ENCODE results near the gene SPRY4. TPM values are rescaled to one million over a fixed set of nuclear protein-coding genes. Genes with fewer than 3 reads are reported as not detected.
"Not testable (repeated sequence)": the region's sequence is repeated elsewhere in the genome, so short reads cannot be mapped to it uniquely, and the experiment has no call there.

The SPRY4 gene
- total RNA-seq, 2 experiments from 2014 or later = 0.93 to 0.98 TPM

DNA sequence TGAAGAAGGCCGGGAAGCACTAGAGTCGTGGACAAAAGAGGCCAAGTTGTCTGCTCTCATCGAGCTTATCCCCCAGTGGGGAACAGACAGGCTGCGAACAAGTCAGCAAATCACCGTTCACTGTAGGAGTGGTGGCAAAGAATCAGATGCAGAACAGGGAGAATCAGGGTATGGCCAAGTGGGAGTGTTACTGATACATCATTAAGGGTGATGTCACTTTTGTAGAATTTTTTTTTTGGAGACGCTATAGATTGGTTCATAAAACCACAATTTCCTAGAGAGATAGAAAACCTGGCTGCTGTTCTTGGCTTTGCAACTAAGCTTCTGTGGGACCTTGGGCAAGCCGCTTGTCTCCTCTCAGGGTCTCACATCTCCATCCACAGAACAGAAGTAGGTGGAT lies 21.3 kb downstream of the SPRY4 start:
- ChIA-PET CTCF (interaction anchor here (1.2 kb wide), 1 partner anchor 20 kb away, joined by 3 read pairs; no protein-coding TSS in a partner anchor), POLR2A (no interaction called here)
- H3K36me3 Mint-ChIP-seq (ENCODE audit: low read depth) = no peaks in the 10 kb centered on the region
- H3K9me3 Mint-ChIP-seq (ENCODE audit: low read depth) = no peaks in the 10 kb centered on the region
- intact Hi-C loops (cut with DNase I, micrococcal nuclease) = no loop called here
- DNase-seq = no peak
- H3K27ac Mint-ChIP-seq = no peak overlapping the region
- no peak for ATAC-seq
- H3K4me1 Mint-ChIP-seq = peaks cover 4% of the 10 kb centered on the region
- no peak overlapping the region for H3K4me3 Mint-ChIP-seq
- H3K27me3 Mint-ChIP-seq = no peaks in the 10 kb centered on the region

- intact Hi-C loops (cut with DNase I, micrococcal nuclease) = no loop called here
- H3K9me3 Mint-ChIP-seq (ENCODE audit: low read depth) = no peaks in the 10 kb centered on the region
- H3K27me3 Mint-ChIP-seq = no peaks in the 10 kb centered on the region
- no peak overlapping the region for H3K4me3 Mint-ChIP-seq
- ChIA-PET POLR2A (no interaction called here), CTCF (interaction anchor here (1.0 to 1.2 kb wide), 2 partner anchors 46 to 196 kb away, joined by 3 to 4 read pairs; no protein-coding TSS in a partner anchor)
- no peaks in the 10 kb centered on the region for H3K36me3 Mint-ChIP-seq (ENCODE audit: low read depth)
- ATAC-seq = no peak
- no peak for DNase-seq
- H3K27ac Mint-ChIP-seq = no peak overlapping the region
- H3K4me1 Mint-ChIP-seq = peaks cover 4% of the 10 kb centered on the region
Observed at GRCh38 chr5:142301540-142301939, 23.3 kb downstream of the SPRY4 start.

GRCh38 chr5:142300677-142301076 lies 24.1 kb downstream of the SPRY4 start:
- no peak overlapping the region for H3K27ac Mint-ChIP-seq
- ATAC-seq = no peak
- no peak for DNase-seq
- no peaks in the 10 kb centered on the region for H3K36me3 Mint-ChIP-seq (ENCODE audit: low read depth)
- no peaks in the 10 kb centered on the region for H3K9me3 Mint-ChIP-seq (ENCODE audit: low read depth)
- peaks cover 4% of the 10 kb centered on the region for H3K4me1 Mint-ChIP-seq
- H3K27me3 Mint-ChIP-seq = no peaks in the 10 kb centered on the region
- H3K4me3 Mint-ChIP-seq = no peak overlapping the region
- ChIA-PET POLR2A (no interaction called here), CTCF (no interaction called here)
- intact Hi-C loops (cut with DNase I, micrococcal nuclease) = no loop called here

- Mint-ChIP-seq H3K9me3 (ENCODE audit: low read depth) (no peaks in the 10 kb centered on the region), H3K27me3 (no peaks in the 10 kb centered on the region), H3K4me1 (peaks cover 4% of the 10 kb centered on the region), H3K4me3 (no peak overlapping the region), H3K27ac (no peak overlapping the region), H3K36me3 (ENCODE audit: low read depth) (no peaks in the 10 kb centered on the region)
- DNase-seq = no peak
- POLR2A ChIA-PET = no interaction called here
- no peak for ATAC-seq
- intact Hi-C loops (cut with DNase I, micrococcal nuclease) = no loop called here
- CTCF ChIA-PET = interaction anchor here (1.3 kb wide), 1 partner anchor 286 kb away, joined by 3 read pairs; no protein-coding TSS in a partner anchor
Observed at GRCh38 chr5:142298789-142299188, 26.0 kb downstream of the SPRY4 start.

DNA sequence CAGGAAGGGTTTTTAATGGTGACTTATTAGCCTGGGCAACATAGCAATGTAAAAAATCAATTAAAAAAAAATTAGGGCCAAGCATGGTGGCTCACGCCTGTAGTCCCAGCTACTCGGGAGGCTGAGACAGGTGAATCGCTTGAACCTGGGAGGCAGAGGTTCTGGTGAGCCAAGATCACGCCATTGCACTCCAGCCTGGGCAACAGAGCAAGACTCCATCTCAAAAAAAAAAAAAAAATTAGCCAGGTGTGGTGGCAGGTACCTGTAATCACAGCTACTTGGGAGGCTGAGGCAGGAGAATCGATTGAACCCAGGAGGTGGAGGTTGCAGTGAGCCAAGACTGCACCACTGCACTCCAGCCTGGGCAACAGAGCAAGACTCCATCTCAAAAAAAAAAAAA lies 27.0 kb downstream of the SPRY4 start:
- POLR2A ChIA-PET; ATAC-seq; H3K36me3 Mint-ChIP-seq (ENCODE audit: low read depth); intact Hi-C loops (cut with DNase I, micrococcal nuclease); H3K9me3 Mint-ChIP-seq (ENCODE audit: low read depth); H3K4me1 Mint-ChIP-seq; H3K27ac Mint-ChIP-seq; H3K4me3 Mint-ChIP-seq; DNase-seq; H3K27me3 Mint-ChIP-seq: not testable (repeated sequence)
- CTCF ChIA-PET = interaction anchor here (1.3 kb wide), 1 partner anchor 287 kb away, joined by 3 read pairs; no protein-coding TSS in a partner anchor

GRCh38 chr5:142296914-142297417 lies 27.9 kb downstream of the SPRY4 start:
- Mint-ChIP-seq H3K9me3 (ENCODE audit: low read depth) (no peaks in the 10 kb centered on the region), H3K36me3 (ENCODE audit: low read depth) (no peaks in the 10 kb centered on the region), H3K4me3 (no peak overlapping the region), H3K27me3 (no peaks in the 10 kb centered on the region), H3K27ac (no peak overlapping the region), H3K4me1 (peaks cover 7% of the 10 kb centered on the region)
- ChIA-PET POLR2A (no interaction called here), CTCF (interaction anchor here (0.6 to 1.1 kb wide), 2 partner anchors 10 to 31 kb away, joined by 3 read pairs; no protein-coding TSS in a partner anchor)
- ATAC-seq (no peak), DNase-seq (no peak)
- intact Hi-C loops (cut with DNase I, micrococcal nuclease) = no loop called here

GRCh38 chr5:142295960-142296860 lies 28.6 kb downstream of the SPRY4 start:
- ATAC-seq (no peak), DNase-seq (no peak)
- Mint-ChIP-seq H3K27me3 (no peaks in the 10 kb centered on the region), H3K4me3 (no peak overlapping the region), H3K36me3 (ENCODE audit: low read depth) (no peaks in the 10 kb centered on the region), H3K4me1 (peaks cover 3% of the 10 kb centered on the region), H3K27ac (no peak overlapping the region), H3K9me3 (ENCODE audit: low read depth) (no peaks in the 10 kb centered on the region)
- ChIA-PET POLR2A (interaction anchor here (0.6 kb wide), 2 partner anchors 83 to 367 kb away, joined by 3 to 4 read pairs; no protein-coding TSS in a partner anchor), CTCF (interaction anchor here (0.6 to 1.1 kb wide), 3 partner anchors 9 to 31 kb away, joined by 3 read pairs; no protein-coding TSS in a partner anchor)
- intact Hi-C loops (cut with DNase I, micrococcal nuclease) = no loop called here

DNA sequence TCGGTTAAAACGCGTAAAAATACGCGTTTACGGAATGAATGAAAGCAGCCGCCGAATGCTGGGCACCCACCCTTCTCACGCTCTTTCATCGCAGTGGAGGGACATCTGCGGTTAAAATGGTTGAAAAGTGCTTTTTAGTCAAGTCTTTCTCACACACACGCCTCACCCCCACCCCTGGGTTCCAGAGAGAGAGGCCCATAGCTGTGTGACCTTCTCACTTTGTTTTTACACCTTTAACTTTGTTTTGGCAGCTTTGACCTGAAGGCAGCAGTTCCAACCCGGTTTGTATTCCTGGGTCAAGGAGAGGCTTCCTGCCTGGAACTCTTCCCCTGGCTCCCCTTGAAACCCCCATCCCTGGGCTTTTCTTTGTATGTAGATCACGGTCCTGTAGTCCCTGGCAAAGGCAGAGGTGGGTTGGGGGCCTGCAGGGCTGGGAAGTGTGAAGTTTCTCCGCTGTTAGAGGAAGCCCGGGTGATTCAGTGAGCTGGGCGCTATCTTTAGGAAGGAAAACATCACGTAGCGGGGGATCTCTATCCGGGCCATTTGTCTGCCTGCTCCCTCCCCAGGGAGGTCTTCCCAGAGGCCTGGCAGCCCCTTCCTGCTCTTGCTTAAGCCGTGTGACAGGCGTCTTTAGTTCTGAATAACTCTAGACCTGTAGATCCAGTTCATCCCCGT lies 29.6 kb downstream of the SPRY4 start:
- H3K36me3 Mint-ChIP-seq (ENCODE audit: low read depth) = no peaks in the 10 kb centered on the region
- POLR2A ChIA-PET = interaction anchor here (0.6 kb wide), 1 partner anchor 82 kb away, joined by 4 read pairs; no protein-coding TSS in a partner anchor
- no peak overlapping the region for H3K27ac Mint-ChIP-seq
- CTCF ChIA-PET = interaction anchor here (0.6 to 0.7 kb wide), 2 partner anchors 53 to 324 kb away, joined by 3 to 4 read pairs; no protein-coding TSS in a partner anchor
- no peaks in the 10 kb centered on the region for H3K27me3 Mint-ChIP-seq
- peaks cover 3% of the 10 kb centered on the region for H3K4me1 Mint-ChIP-seq
- intact Hi-C loops (cut with DNase I, micrococcal nuclease) = no loop called here
- no peak for ATAC-seq
- no peaks in the 10 kb centered on the region for H3K9me3 Mint-ChIP-seq (ENCODE audit: low read depth)
- DNase-seq = no peak
- no peak overlapping the region for H3K4me3 Mint-ChIP-seq

- POLR2A ChIA-PET = no interaction called here
- ATAC-seq = no peak
- no peaks in the 10 kb centered on the region for H3K36me3 Mint-ChIP-seq (ENCODE audit: low read depth)
Observed at GRCh38 chr5:142293486-142293885, 31.3 kb downstream of the SPRY4 start.

GRCh38 chr5:142292808-142293207 lies 32.0 kb downstream of the SPRY4 start:
- Mint-ChIP-seq H3K9me3 (ENCODE audit: low read depth) (no peaks in the 10 kb centered on the region), H3K27me3 (no peaks in the 10 kb centered on the region), H3K4me3 (no peak overlapping the region), H3K27ac (no peak overlapping the region), H3K4me1 (peaks cover 4% of the 10 kb centered on the region), H3K36me3 (ENCODE audit: low read depth) (no peaks in the 10 kb centered on the region)
- no peak for DNase-seq
- ChIA-PET CTCF (interaction anchor here (0.8 kb wide), 1 partner anchor 292 kb away, joined by 3 read pairs; no protein-coding TSS in a partner anchor), POLR2A (no interaction called here)
- no peak for ATAC-seq
- intact Hi-C loops (cut with DNase I, micrococcal nuclease) = no loop called here

More at GRCh38 chr5:142293486-142293885, 31.3 kb downstream of the SPRY4 start:
- no peaks in the 10 kb centered on the region for H3K27me3 Mint-ChIP-seq
- DNase-seq = no peak
- CTCF ChIA-PET = no interaction called here
- peaks cover 3% of the 10 kb centered on the region for H3K4me1 Mint-ChIP-seq
- no peaks in the 10 kb centered on the region for H3K9me3 Mint-ChIP-seq (ENCODE audit: low read depth)
- intact Hi-C loops (cut with DNase I, micrococcal nuclease) = no loop called here
- no peak overlapping the region for H3K27ac Mint-ChIP-seq
- H3K4me3 Mint-ChIP-seq = no peak overlapping the region

DNA sequence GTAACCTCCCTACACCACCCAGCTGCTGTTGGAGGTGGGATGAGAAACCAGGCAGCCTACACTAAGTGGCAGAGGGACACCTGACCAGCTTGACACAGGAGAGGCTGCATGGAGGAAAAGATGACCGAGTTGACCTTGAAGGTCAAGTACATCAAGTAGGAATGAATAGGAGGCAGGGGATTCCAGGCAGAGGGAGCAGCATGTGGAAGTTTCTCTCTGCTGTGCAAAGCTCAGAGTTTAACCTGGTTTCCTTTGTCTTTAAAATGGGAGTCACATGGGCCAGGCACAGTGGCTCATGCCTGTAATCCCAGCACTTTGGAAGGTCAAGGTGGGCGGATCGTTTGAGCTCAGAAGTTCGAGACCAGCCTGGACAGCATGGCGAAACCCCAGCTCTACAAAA lies 32.6 kb downstream of the SPRY4 start:
- H3K9me3 Mint-ChIP-seq (ENCODE audit: low read depth) = no peaks in the 10 kb centered on the region
- H3K27me3 Mint-ChIP-seq = no peaks in the 10 kb centered on the region
- H3K4me3 Mint-ChIP-seq = no peak overlapping the region
- H3K36me3 Mint-ChIP-seq (ENCODE audit: low read depth) = no peaks in the 10 kb centered on the region
- no peak for ATAC-seq
- DNase-seq = no peak
- POLR2A ChIA-PET = no interaction called here
- CTCF ChIA-PET = interaction anchor here (0.7 to 0.8 kb wide), 2 partner anchors 260 to 292 kb away, joined by 3 read pairs; no protein-coding TSS in a partner anchor
- H3K4me1 Mint-ChIP-seq = peaks cover 8% of the 10 kb centered on the region
- no peak overlapping the region for H3K27ac Mint-ChIP-seq
- intact Hi-C loops (cut with DNase I, micrococcal nuclease) = no loop called here
